ACC112 (cell line): ENCODE measurements around the gene DYNLT5.
A peak's percentile ranks its signal among the peaks of the same experiment; 100 is the strongest.
"Not testable (repeated sequence)": the region's sequence is repeated elsewhere in the genome, so short reads cannot be mapped to it uniquely, and the experiment has no call there.

ENCODE experiments used
- H2AFZ ChIP-seq: fragments of 200-600 bp; sonication (generic); one replicate; pipeline ENCODE4 v1.6.0; 2017; ENCODE audit warnings: antibody characterized with exemption, low read length; ENCODE audit not compliant: unreplicated experiment
- H3K27ac ChIP-seq: fragments of 200-600 bp; sonication (generic); 2 replicates; pipeline ENCODE4 v1.5.1; 2014; ENCODE audit warnings: low read depth, mild to moderate bottlenecking, antibody characterized with exemption, low read length, moderate library complexity
- H3K27me3 ChIP-seq: fragments of 200-600 bp; sonication (generic); 2 replicates; pipeline ENCODE4 v1.6.1; 2014; ENCODE audit warnings: mild to moderate bottlenecking, antibody characterized with exemption, low read length, moderate library complexity, mixed read lengths; ENCODE audit not compliant: insufficient read depth
- H3K36me3 ChIP-seq: fragments of 200-600 bp; sonication (generic); 2 replicates; pipeline ENCODE4 v1.6.1; 2016; ENCODE audit warnings: mild to moderate bottlenecking, antibody characterized with exemption, low read length, moderate library complexity, mixed read lengths; ENCODE audit not compliant: insufficient read depth
- H3K4me1 ChIP-seq: fragments of 200-600 bp; sonication (generic); one replicate; pipeline ENCODE4 v1.6.1; 2016; ENCODE audit warnings: low read length, mixed read lengths; ENCODE audit not compliant: insufficient read depth, unreplicated experiment, control insufficient read depth
- H3K4me3 ChIP-seq: fragments of 200-600 bp; sonication (generic); 2 replicates; pipeline ENCODE4 v1.5.1; 2014; ENCODE audit warnings: mild to moderate bottlenecking, low read depth, low read length
- H3K79me2 ChIP-seq: fragments of 200-600 bp; sonication (generic); one replicate; pipeline ENCODE4 v1.6.0; 2016; ENCODE audit warnings: low read length; ENCODE audit not compliant: control insufficient read depth, unreplicated experiment, insufficient read depth

The DYNLT5 gene

DNA sequence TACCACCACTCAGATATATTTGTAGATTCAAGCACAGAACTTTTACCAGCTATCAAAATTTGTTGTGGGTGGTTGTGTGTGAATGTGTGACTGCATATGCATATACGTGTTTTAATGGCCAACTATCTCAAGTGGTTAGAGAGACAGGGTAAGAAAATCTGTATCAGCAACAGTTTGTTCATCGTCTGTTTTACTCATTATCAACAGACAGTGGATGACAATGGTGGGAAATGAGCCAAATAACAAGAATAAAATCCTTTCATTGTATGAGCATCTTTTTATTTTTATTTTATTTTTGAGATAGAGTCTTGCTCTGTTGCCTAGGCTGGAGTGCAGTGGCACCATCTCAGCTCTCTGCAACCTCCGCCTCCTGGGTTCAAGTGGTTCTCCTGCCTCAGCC lies 22.7 kb upstream of the DYNLT5 start:
- H3K27ac ChIP-seq = no peak overlapping the region
- peaks cover 38% of the 10 kb centered on the region for H3K4me1 ChIP-seq
- H3K36me3 ChIP-seq = no peaks in the 10 kb centered on the region
- H3K79me2 ChIP-seq = no peaks in the 10 kb centered on the region
- no peaks in the 10 kb centered on the region for H3K27me3 ChIP-seq
- H2AFZ ChIP-seq = no peak overlapping the region
- no peak overlapping the region for H3K4me3 ChIP-seq

DNA sequence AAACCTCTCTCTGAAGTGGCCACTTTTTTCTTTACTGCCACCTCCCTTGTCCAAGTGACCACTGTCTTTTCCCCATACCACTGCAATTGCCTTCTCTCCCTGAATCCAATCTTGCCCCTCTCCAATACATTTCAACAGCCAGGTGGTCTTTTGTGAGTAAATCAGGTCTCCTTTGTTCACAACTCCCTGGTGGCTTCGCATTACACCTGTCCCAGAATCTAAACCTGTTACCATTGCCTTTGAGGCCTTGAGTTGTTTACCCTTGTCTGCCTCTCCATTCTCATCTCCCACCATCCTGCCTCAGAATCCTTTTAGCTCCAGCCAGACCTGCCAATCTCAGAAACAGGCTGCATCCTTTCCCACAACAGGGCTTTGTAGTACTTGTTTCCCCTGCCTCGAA lies 21.8 kb upstream of the DYNLT5 start:
- no peaks in the 10 kb centered on the region for H3K27me3 ChIP-seq
- no peak overlapping the region for H3K4me3 ChIP-seq
- H3K27ac ChIP-seq = no peak overlapping the region
- H3K36me3 ChIP-seq = no peaks in the 10 kb centered on the region
- H2AFZ ChIP-seq = no peak overlapping the region
- no peaks in the 10 kb centered on the region for H3K79me2 ChIP-seq
- peaks cover 38% of the 10 kb centered on the region for H3K4me1 ChIP-seq

- Histone ChIP-seq H3K4me3 (no peak overlapping the region), H3K27me3 (no peaks in the 10 kb centered on the region), H2AFZ (no peak overlapping the region), H3K79me2 (no peaks in the 10 kb centered on the region), H3K36me3 (no peaks in the 10 kb centered on the region), H3K4me1 (peaks cover 38% of the 10 kb centered on the region), H3K27ac (no peak overlapping the region)
Observed at GRCh38 chr1:66731170-66731865, 20.9 kb upstream of the DYNLT5 start.

GRCh38 chr1:66732407-66733166 lies 19.7 kb upstream of the DYNLT5 start:
- Histone ChIP-seq H3K79me2 (no peaks in the 10 kb centered on the region), H3K27ac (peak overlapping the region; percentile 26), H3K4me1 (peaks cover 34% of the 10 kb centered on the region), H3K36me3 (no peaks in the 10 kb centered on the region), H3K27me3 (no peaks in the 10 kb centered on the region), H3K4me3 (no peak overlapping the region), H2AFZ (no peak overlapping the region)

DNA sequence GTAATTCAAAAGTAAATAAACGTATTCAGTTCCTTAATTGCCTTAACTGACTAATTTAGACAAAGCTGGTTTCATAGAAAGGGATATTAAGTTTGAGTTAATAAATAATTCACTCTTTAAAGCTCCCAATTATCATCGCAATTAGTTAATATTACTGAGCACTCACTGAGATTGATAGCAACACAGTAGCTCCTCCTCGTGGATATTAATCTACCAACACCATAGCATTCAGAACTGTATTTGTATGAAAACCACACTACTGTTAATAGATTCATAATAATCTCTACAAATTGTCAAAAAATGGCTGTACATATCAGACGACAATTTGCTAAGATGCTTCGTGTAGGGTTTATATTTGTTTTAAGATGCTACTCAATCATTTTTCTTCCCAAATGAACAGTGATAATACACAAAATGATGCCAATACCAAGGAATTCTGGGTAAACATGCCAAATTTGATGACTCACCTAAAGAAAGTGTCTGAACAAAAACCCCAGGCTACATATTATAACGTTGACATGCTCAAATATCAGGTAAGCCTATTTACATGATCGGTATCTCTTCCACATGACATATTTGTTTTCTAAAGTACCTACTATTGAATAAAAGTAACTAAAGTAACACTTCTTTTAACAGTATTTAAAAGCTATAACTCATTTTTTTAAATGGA lies 18.8 kb upstream of the DYNLT5 start:
- H3K27me3 ChIP-seq = no peaks in the 10 kb centered on the region
- H3K36me3 ChIP-seq = no peaks in the 10 kb centered on the region
- H3K4me3 ChIP-seq = no peak overlapping the region
- H3K27ac ChIP-seq = peak overlapping the region; percentile 26; the same call in 1 of the 2 replicates
- no peak overlapping the region for H2AFZ ChIP-seq
- no peaks in the 10 kb centered on the region for H3K79me2 ChIP-seq
- H3K4me1 ChIP-seq = peaks cover 25% of the 10 kb centered on the region

- H3K4me1 ChIP-seq = peaks cover 25% of the 10 kb centered on the region
- not testable (repeated sequence) for H3K27ac ChIP-seq, H2AFZ ChIP-seq, H3K4me3 ChIP-seq, H3K27me3 ChIP-seq, H3K79me2 ChIP-seq, H3K36me3 ChIP-seq
Observed at GRCh38 chr1:66734531-66734930, 17.7 kb upstream of the DYNLT5 start.

GRCh38 chr1:66737836-66738235 lies 14.4 kb upstream of the DYNLT5 start:
- Histone ChIP-seq H3K27ac (no peak overlapping the region), H3K27me3 (no peaks in the 10 kb centered on the region), H3K79me2 (no peaks in the 10 kb centered on the region), H3K4me1 (peaks cover 11% of the 10 kb centered on the region), H3K36me3 (no peaks in the 10 kb centered on the region), H2AFZ (no peak overlapping the region), H3K4me3 (no peak overlapping the region)

GRCh38 chr1:66739401-66740157 lies 12.7 kb upstream of the DYNLT5 start:
- no peak overlapping the region for H2AFZ ChIP-seq
- no peak overlapping the region for H3K4me3 ChIP-seq
- H3K27ac ChIP-seq = no peak overlapping the region
- no peaks in the 10 kb centered on the region for H3K4me1 ChIP-seq
- H3K27me3 ChIP-seq = no peaks in the 10 kb centered on the region
- no peaks in the 10 kb centered on the region for H3K36me3 ChIP-seq
- H3K79me2 ChIP-seq = no peaks in the 10 kb centered on the region

GRCh38 chr1:66745451-66745850 lies 6.8 kb upstream of the DYNLT5 start:
- Histone ChIP-seq H3K27me3 (no peaks in the 10 kb centered on the region), H3K4me1 (peaks cover 37% of the 10 kb centered on the region), H2AFZ (no peak overlapping the region)

GRCh38 chr1:66747501-66747900 lies 4.8 kb upstream of the DYNLT5 start:
- H3K4me3 ChIP-seq = no peak overlapping the region
- peak overlapping the region; percentile 54 for H2AFZ ChIP-seq

More at GRCh38 chr1:66745451-66745850, 6.8 kb upstream of the DYNLT5 start:
- Histone ChIP-seq H3K79me2 (no peaks in the 10 kb centered on the region), H3K36me3 (no peaks in the 10 kb centered on the region), H3K4me3 (no peak overlapping the region), H3K27ac (no peak overlapping the region)

More at GRCh38 chr1:66747501-66747900, 4.8 kb upstream of the DYNLT5 start:
- Histone ChIP-seq H3K27ac (peak overlapping the region; percentile 52), H3K79me2 (no peaks in the 10 kb centered on the region), H3K27me3 (no peaks in the 10 kb centered on the region), H3K36me3 (no peaks in the 10 kb centered on the region), H3K4me1 (peaks cover 37% of the 10 kb centered on the region)
